ENCODE measurements around the gene NEK9.

The NEK9 gene

GRCh38 chr14:75040507-75040906 lies 86.3 kb downstream of the NEK9 start:
- no peak overlapping the region for H3K27ac Mint-ChIP-seq
- no peak for DNase-seq
- no peaks in the 10 kb centered on the region for H3K9me3 Mint-ChIP-seq
- peaks cover 18% of the 10 kb centered on the region for H3K4me1 Mint-ChIP-seq (ENCODE audit: low read depth)
- H3K4me3 Mint-ChIP-seq: no peak overlapping the region
- no peaks in the 10 kb centered on the region for H3K27me3 Mint-ChIP-seq
- peaks cover 84% of the 10 kb centered on the region for H3K36me3 Mint-ChIP-seq (ENCODE audit: low read depth)

- H3K4me3 Mint-ChIP-seq: no peak overlapping the region
- no peaks in the 10 kb centered on the region for H3K9me3 Mint-ChIP-seq
- H3K36me3 Mint-ChIP-seq (ENCODE audit: low read depth): peaks cover 80% of the 10 kb centered on the region
- no peaks in the 10 kb centered on the region for H3K4me1 Mint-ChIP-seq (ENCODE audit: low read depth)
- no peak overlapping the region for H3K27ac Mint-ChIP-seq
- DNase-seq: no peak
- H3K27me3 Mint-ChIP-seq: no peaks in the 10 kb centered on the region
Observed at GRCh38 chr14:75032939-75033338, 93.9 kb downstream of the NEK9 start.

- Mint-ChIP-seq H3K9me3 (no peaks in the 10 kb centered on the region), H3K4me3 (no peak overlapping the region), H3K36me3 (ENCODE audit: low read depth) (peaks cover 61% of the 10 kb centered on the region), H3K27me3 (no peaks in the 10 kb centered on the region), H3K27ac (no peak overlapping the region), H3K4me1 (ENCODE audit: low read depth) (no peaks in the 10 kb centered on the region)
- DNase-seq: no peak
Observed at GRCh38 chr14:75030147-75030546, 96.7 kb downstream of the NEK9 start.
